Measurements from ENCODE around the gene CEP128. TPM values are rescaled to one million over a fixed set of nuclear protein-coding genes. Genes with fewer than 3 reads are reported as not detected.

CEP128 gene
- polyA plus RNA-seq, 1 of the 3 experiments (the other 2 are of a cell fraction), result 1.2 TPM

DNA sequence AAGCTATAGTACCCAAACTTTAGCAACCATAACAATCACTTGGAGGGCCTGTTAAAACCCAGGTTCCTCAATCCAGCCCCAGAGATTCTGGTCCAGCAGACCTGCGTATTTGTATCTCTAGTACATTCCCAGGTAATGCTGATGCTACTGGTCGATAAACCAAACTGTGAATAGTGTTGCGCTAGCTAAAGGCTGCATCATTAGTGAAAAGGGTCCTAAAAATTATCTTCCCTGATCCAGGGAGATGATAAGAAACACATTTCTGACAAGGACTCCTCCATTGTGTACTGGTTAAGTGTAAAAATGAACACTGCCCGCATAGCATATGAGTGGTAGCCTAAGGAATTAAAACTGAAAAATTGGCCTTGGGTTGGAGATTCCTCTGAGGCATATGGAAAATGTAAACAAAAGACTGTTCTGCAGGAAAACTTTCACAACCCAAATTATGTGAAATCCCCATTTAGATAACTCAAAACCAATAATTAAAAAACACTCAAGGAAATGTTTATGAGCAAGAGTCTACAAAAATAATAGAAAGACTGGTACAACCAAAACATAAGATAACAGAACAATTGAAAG lies 322.7 kb downstream of the CEP128 start:
- ChIA-PET CTCF (interaction anchor here (1.3 to 1.4 kb wide), 2 partner anchors 12 to 563 kb away, joined by 3 read pairs; no protein-coding TSS in a partner anchor), POLR2A (no interaction called here)
- no peak for DNase-seq
- TF ChIP-seq MEF2A (IDR thresholded peaks at IDR 0.05; ENCODE audit: borderline replicate concordance, low read depth), result no peak
- no peak for TF ChIP-seq NRF1 (IDR thresholded peaks at IDR 0.05; ENCODE audit: low read depth, low read length)
- TF ChIP-seq RCOR1 (IDR thresholded peaks at IDR 0.05; ENCODE audit: low read length), result no peak
- no peak for TF ChIP-seq NFIC (IDR thresholded peaks at IDR 0.05; ENCODE audit: borderline replicate concordance)
- TF ChIP-seq USF1 (IDR thresholded peaks at IDR 0.05; ENCODE audit: borderline replicate concordance, low read depth), result no peak
- TF ChIP-seq POLR2AphosphoS5 (IDR thresholded peaks at IDR 0.05; ENCODE audit: low read depth, low read length), result no peak
- no peak for TF ChIP-seq TCF12 (IDR thresholded peaks at IDR 0.05)
- Histone ChIP-seq H3K4me3 (ENCODE audit: low read depth in 2 of 2, low read length in 1 of 2) (no peak overlapping the region), H3K9me3 (no peaks in the 10 kb centered on the region), H3F3A (replicated peaks; ENCODE audit: insufficient read depth) (no peaks in the 10 kb centered on the region), H3K27ac (ENCODE audit: low read depth in 2 of 2, low read length in 1 of 2) (no peak overlapping the region), H4K20me1 (ENCODE audit: insufficient read depth) (no peaks in the 10 kb centered on the region), H3K9ac (no peak overlapping the region), H2AFZ (ENCODE audit: low read depth) (no peak overlapping the region), H3K79me2 (ENCODE audit: insufficient read depth) (no peaks in the 10 kb centered on the region), H3K27me3 (ENCODE audit: insufficient read depth) (no peaks in the 10 kb centered on the region), H3K4me1 (ENCODE audit: control insufficient read depth in 1 of 2, insufficient read depth in 2 of 2, low read depth in 1 of 2, low read length in 1 of 2) (no peaks in the 10 kb centered on the region; a peak in 1 of 4 replicates), H3K9me2 (0 out of 2 replicates have a peak, but pooled peaks cover 2% of the 10 kb centered on the region), H3K36me3 (replicated peaks in 1 of 2; ENCODE audit: control insufficient read depth in 1 of 2, insufficient read depth in 2 of 2, low read length in 1 of 2) (no peaks in the 10 kb centered on the region), H3K4me2 (no peak overlapping the region)
- 95% methylated on average over 4 of the region's 4 CpGs for WGBS (ENCODE audit: low lambda C conversion rate)

DNA sequence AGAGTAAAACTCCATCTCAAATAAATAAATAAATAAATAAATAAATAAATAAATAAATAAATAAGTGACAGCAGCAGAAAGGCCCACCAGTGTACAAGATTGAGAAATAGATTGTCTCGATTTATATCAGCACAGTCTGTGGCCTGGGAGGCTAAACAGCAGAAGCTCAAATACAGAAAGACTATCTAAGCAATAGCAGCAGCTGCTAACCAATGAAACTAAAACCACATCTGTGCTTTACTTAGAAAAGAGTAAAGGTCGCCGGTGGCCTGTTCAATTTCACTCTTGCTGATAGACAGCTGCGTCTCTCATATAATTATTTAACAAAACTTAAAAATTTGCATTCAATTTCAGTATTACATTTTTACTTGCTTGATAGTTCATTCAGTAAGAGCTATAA lies 325.7 kb downstream of the CEP128 start:
- Histone ChIP-seq H3K9me3 (no peaks in the 10 kb centered on the region), H3K27me3 (ENCODE audit: insufficient read depth) (no peaks in the 10 kb centered on the region), H4K20me1 (ENCODE audit: insufficient read depth) (no peaks in the 10 kb centered on the region), H3K79me2 (ENCODE audit: insufficient read depth) (no peaks in the 10 kb centered on the region), H2AFZ (ENCODE audit: low read depth) (no peak overlapping the region), H3K4me3 (ENCODE audit: low read depth in 2 of 2, low read length in 1 of 2) (no peak overlapping the region), H3K9me2 (no peaks in the 10 kb centered on the region), H3K9ac (no peak overlapping the region), H3K27ac (ENCODE audit: low read depth in 2 of 2, low read length in 1 of 2) (no peak overlapping the region), H3K36me3 (replicated peaks in 1 of 2; ENCODE audit: control insufficient read depth in 1 of 2, insufficient read depth in 2 of 2, low read length in 1 of 2) (no peaks in the 10 kb centered on the region), H3K4me1 (ENCODE audit: control insufficient read depth in 1 of 2, insufficient read depth in 2 of 2, low read depth in 1 of 2, low read length in 1 of 2) (no peaks in the 10 kb centered on the region), H3F3A (replicated peaks; ENCODE audit: insufficient read depth) (no peaks in the 10 kb centered on the region), H3K4me2 (no peak overlapping the region)
- no peak for TF ChIP-seq PBX3 (IDR thresholded peaks at IDR 0.05)
- TF ChIP-seq RCOR1 (IDR thresholded peaks at IDR 0.05; ENCODE audit: low read length), result no peak
- no peak for TF ChIP-seq MXI1 (IDR thresholded peaks at IDR 0.05; ENCODE audit: low read depth, low read length)
- TF ChIP-seq EP300 (IDR thresholded peaks at IDR 0.05; ENCODE audit: borderline replicate concordance in 1 of 2, low read depth in 1 of 2, low read length in 1 of 2), result no peak
- TF ChIP-seq TCF12 (IDR thresholded peaks at IDR 0.05), result no peak
- no peak for TF ChIP-seq FOSL2 (IDR thresholded peaks at IDR 0.05; ENCODE audit: borderline replicate concordance, low read depth)
- CTCF ChIA-PET, result interaction anchor here (1.1 kb wide), 1 partner anchor 16 kb away, joined by 3 read pairs; no protein-coding TSS in a partner anchor
- POLR2A ChIA-PET, result no interaction called here
- WGBS (ENCODE audit: low lambda C conversion rate), result 96% methylated on average over 4 of the region's 4 CpGs
- no peak for DNase-seq

Data from SK-N-SH (cell line).